Activated T-cell treated with anti-CD3 and anti-CD28 coated beads for 24 hours (primary cell): ENCODE data around the gene CLDN1.

Experiments used
- DNase-seq: peaks from one replicate; pipeline ENCODE4 v3.0.0-alpha.2; 2020; ENCODE audit warnings: low read depth

Gene CLDN1

DNA sequence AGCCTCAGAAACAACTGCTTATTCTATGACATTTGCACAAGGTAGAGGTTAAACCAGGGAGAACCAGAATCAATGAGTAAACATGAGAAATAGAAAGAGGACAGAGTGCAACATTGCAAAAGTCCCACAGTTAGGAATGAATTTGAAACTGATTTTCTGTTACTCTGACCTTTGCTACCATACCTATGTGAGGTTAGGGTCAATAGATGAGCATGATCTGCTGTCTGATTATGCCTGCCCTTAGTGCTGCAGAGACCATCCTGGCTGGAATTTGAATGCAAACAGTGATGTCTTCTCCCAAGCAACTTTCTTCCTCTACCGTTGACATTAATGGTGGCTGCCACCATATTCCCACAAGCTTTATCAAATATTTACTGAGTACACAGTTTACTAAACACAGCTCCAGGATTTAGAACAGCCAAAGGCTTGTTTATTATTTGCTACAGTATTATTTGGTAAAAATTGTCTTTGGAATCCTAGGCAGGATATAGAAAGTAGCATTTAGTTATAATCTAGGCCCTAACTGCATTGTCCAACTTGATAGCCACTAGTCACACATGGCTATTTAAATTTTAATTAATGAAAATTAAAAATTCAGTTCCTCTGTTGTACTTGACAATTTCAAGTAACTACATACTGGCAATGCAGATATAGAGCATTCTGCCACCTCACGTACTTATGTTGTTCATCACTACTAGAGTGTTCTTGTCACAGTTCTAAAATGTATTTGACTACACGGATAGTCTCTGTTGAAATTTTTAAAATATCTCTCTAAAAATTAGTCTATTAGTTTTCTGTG is 8.9 kb upstream of the CLDN1 start:
- DNase-seq, result no peak

DNA sequence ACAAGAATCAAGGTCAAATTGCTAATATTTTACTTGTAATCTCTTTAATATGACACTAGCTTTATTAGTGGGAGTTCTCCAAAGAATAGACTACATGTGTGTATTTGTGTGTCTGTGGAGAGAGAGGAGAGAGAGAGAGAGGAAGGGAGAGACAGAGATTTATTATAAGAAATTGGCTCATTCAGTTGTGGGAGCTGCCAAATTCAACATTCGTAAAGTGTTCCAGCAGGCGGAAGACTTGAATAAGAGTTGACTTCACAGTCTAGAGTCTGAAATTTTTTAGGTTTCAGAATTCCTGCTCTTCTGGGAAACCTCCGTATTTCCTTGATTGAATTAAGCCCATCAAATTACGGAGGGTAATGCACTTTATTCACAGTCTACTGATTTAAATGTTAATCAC is 4.7 kb upstream of the CLDN1 start:
- no peak for DNase-seq

DNA sequence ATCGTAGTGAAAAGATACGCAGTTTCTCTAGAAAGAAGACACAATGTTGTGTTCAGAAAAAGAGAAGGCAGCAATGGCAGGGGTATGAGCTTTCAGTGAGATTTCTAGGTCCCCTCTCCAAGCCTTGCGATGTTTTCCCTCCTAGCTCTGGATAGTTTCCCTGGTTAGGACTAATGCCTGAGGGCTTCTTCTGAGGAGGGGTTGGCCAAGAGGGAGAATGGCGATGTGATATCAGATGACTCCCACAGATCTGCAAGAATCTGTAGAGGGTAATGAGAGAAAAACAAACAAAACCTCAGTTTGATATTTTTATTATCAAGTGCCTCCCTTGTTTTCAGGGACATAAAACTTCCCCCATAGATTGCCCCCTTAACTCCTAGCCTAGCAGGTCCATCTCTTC is 4.1 kb upstream of the CLDN1 start:
- no peak for DNase-seq

DNA sequence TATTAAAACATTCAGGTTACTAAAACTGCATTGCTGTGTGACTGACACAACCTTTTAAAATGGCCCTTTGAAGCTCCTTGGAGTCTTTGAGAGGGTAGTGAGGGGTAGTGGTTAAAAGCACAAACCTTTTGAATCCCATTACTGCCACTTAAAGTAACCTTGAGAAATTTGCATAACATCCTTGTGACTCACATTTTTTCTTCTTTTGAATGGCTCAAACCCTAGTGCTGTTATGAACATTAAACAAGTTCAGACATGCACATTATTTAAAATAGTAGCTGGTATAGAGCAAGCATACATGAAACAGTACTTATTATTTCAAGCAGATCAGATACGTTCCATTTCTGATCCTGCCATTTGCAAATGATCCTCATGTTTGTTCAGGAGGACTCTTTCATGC is 3.7 kb upstream of the CLDN1 start:
- no peak for DNase-seq

DNA sequence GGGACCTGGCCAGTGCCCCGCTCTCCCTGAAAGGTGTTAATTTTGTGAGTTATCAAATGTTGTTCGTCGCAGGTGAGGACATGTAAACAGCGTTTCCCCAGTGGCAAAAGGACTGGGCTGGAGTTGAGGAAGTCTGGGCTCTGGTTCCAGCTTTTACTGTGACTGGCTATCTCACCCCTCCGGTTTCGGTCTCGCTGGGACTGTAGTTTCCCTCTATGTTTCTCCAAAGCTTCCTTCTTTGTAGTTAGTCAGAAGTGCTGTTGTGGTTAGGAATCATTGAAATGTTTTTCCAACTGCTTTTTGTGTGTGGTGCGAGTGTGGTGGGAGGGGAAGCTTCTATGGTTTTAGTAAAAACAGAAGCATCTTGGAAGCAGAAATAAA is 990 bp upstream of the CLDN1 start:
- DNase-seq, result no peak

GRCh38 chr3:190322604-190323245 is 479 bp upstream of the CLDN1 start:
- DNase-seq, result no peak

DNA sequence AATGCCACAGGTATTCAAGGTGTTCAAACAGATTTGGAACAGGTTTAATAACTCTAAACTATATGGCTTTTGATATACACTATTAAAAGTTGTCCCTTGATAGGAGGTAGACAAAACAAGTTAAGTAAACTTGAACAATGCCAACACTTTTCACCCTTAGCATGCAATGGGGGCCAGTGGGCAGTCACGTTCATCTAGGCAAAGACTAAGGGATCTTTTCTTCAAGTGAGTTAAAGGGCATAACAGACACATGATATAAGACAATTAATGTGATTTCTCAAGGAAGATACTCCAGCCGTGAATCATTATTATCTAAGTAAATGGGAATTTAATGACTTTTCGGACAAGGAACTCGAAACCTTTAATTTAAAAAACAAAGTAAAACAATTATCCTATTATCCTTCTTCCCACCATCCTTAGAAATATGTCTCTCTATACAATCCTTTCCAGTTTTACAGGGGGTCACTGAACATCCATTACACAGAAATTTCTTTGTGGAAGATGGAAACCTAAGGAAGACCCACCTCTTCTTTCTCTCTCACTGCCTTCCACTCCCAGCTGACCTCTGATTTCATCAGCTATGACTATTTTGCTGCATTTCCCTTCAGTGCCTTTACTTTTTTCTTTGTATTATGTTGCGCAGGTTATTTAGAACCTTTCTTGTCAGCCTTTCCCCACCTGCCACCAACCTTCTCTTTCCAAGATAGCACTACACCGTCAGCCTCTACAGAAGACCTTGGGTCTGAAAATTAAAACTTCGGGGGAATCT is 1.5 kb downstream of the CLDN1 start:
- no peak for DNase-seq

- DNase-seq, result peak; percentile 43
Observed at GRCh38 chr3:190319660-190320059, 2.6 kb downstream of the CLDN1 start.

GRCh38 chr3:190318666-190319065 is 3.6 kb downstream of the CLDN1 start:
- no peak for DNase-seq

DNA sequence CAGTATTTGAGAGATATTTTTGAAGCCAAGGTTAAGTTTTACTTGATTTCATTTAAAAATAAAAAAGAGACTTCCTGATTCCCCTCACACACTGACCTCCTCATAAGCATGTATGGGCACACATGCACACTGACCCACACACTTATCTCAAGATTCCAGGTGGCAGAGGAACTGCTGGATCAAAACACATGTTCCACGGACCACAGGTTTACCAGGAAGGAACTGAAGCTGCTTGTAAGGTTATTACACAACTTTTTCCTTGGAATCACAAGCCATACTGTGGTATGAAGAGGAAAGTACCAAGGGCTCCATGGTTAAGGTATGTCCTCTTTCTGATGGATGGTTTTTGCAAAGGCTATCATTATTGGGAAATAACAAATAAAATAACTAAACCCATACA is 7.5 kb downstream of the CLDN1 start:
- DNase-seq, result no peak

DNA sequence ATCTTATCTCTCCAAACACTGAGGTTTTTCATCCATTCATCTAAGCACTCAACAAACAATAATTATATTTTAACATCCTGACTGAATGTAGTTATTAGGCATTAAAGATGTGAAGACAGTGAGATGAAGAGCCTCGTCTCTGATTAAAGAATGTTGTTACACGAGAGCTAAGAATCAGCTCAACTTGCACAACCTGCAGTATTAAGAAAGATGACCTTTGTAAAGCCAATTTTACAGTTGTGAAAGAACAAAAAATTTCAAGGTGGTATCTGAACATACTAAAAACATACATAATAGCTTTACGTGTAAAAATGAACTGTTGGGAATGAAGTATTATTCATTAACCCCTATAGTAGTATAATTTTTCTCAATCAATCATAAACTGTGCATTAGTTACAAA is 12.8 kb downstream of the CLDN1 start:
- no peak for DNase-seq

DNA sequence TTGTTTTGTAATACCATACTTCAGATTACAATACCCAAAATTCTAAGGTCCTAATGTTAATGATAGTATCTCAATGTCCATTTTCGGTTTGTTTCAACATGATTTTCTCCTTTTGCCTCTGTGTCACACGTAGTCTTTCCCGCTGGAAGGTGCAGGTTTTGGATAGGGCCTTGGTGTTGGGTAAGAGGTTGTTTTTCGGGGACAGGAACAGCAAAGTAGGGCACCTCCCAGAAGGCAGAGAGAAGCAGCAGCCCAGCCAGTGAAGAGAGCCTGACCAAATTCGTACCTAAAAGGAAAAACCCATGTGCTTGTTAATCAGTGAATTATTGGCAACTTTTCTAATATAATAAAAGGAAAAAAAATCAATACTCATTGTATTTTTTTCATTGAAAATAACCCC is 14.1 kb downstream of the CLDN1 start:
- DNase-seq, result no peak

DNA sequence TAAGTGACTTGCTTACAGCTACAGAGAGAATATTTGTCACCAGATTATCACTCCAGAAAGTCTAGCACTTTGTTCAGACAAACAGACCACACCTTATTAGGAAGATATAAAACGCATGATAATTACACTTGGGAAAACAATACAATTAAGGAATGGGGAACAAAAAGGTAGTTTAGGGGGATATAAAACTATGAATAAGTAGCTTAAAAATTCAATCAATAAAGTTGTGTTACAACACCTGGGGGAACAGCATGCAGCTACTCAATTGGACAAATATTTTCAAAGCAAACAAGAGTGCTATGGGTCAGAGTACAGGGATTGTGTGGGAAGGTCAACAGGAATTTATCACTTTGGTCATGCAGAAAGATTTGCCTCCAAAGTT is 15.1 kb downstream of the CLDN1 start:
- no peak for DNase-seq

- no peak for DNase-seq
Observed at GRCh38 chr3:190306513-190307163, 15.6 kb downstream of the CLDN1 start.

DNA sequence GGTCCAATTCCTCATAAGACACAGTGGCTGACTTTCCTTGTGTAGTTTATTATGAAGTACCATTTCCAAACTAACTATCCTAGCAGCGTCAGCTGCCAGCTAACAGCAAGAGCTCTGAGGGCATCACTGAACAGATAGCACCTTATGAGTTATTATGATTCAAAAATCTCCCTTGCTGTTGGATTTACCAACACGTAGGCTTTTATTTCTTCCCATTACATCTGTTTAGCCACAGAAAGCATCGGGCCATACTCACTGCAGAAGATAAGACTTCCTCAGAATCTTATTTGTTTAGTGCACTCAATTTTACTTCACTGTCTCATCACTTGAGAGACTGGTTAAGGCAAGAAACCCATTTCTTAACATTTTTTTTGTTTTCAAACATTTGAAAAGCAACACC is 16.2 kb downstream of the CLDN1 start:
- DNase-seq, result no peak

GRCh38 chr3:190305406-190305805 is 16.8 kb downstream of the CLDN1 start:
- no peak for DNase-seq

DNA sequence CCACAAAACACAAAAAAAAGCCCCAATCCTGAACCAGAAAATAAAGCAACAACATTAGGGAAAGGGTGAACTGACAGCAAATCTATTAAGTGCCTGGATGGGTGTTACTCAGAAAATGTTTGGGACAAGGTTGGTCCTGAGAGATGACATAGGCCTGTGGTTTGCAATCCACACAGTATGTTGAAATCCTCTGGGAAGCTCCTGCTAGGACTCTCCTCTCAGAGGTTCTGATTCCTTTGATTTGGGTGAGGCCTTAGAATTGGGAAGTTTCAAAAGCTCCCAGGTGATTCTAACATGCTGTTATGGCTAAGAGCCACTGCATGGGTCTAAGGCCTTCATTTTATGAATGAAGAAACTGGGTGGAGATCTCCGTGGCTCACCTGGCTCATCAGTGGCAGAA is 18.4 kb downstream of the CLDN1 start:
- DNase-seq, result no peak

GRCh38 chr3:190302212-190302867 is 19.9 kb downstream of the CLDN1 start:
- DNase-seq, result no peak

GRCh38 chr3:190301591-190301990 is 20.7 kb downstream of the CLDN1 start:
- DNase-seq, result no peak

DNA sequence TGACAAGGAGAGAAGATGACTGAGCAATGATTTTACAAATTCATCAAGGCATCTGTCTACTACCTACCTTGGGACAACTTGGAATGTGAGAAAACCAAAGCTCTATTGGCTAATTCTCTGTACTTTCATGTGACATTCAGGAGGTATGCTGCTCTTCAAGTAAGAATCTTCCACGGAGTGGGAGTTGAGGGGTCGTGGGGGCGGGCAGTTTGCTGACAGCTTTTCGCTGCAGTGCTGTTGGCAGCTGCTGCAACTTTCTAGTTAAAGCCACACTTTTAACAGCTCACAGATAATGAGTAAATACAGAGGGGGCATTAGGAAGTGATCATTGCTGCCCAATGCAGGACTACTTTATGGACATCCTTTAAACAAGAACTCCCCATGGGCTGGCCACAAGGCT is 22.3 kb downstream of the CLDN1 start:
- no peak for DNase-seq

GRCh38 chr3:190294030-190294429 is 28.2 kb downstream of the CLDN1 start:
- no peak for DNase-seq

GRCh38 chr3:190293621-190294020 is 28.6 kb downstream of the CLDN1 start:
- DNase-seq, result no peak
